ENCODE data around the gene HOXB6.

The HOXB6 gene

DNA sequence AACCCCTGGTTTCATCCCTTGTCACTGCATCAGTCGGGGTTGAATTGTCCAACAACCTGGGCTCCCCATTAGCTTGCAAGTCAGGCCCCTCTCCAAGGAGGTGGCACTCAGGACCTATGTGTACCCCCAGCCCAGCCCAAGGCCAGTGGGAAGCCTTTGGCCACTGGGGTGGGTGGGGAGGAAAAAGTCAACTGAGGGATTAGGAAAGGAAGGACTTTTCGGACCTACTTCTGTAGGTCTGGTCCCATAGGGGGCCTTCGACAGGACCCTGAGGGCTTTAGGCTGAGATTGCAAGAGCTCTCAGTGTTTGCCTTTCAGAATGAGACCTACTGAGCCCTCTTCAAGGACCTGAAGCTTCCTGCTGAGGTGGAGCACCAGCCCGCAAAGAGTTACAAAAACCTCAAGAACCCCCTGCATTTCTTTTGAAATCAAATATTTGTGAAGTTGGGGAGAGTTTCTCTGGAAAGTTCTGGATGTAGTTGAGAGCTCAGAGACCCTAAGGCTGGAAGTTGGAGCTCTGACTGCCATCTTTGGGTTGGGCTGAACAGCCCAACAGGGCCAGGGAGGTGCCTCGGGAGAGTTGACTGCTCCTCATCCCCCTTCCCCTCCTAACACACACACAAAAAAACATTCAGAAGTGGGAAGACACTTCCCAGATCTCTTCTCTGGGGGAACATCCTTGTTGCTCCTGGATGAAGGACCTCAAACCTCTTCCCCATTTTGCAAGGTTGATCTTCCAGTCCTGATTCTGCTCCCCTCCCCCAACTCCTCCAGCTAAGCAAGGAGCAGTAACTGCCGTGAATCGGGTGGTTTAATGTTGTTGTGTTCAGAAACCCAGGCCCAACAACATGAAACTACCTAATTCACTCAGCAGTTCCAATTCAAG, 27.1 kb upstream of the HOXB6 start:
- no peak overlapping the region for H3K4me3 ChIP-seq (ENCODE audit: low read length in 2 of 2)
- H2BK120ac ChIP-seq (ENCODE audit: low read depth, low read length) = no peak overlapping the region
- H3K18ac ChIP-seq (ENCODE audit: low read length) = no peak overlapping the region
- H3K4ac ChIP-seq (ENCODE audit: low read length) = no peak overlapping the region
- no peak overlapping the region for H2AFZ ChIP-seq (ENCODE audit: low read length)
- no peak overlapping the region for H3K14ac ChIP-seq (ENCODE audit: low read length)
- H3K4me2 ChIP-seq (ENCODE audit: insufficient read depth, low read length, poor library complexity, severe bottlenecking) = no peak overlapping the region
- H3K4me1 ChIP-seq (ENCODE audit: control insufficient read depth in 2 of 2, insufficient read depth in 1 of 2, low read depth in 1 of 2, low read length in 2 of 2) = no peaks in the 10 kb centered on the region
- DNase-seq (ENCODE audit: low spot score) = no peak
- H3K23ac ChIP-seq (ENCODE audit: low read depth, low read length, poor library complexity) = no peak overlapping the region
- H2BK15ac ChIP-seq (ENCODE audit: low read length) = no peak overlapping the region
- no CpG with 5 or more reads among the region's 7 CpGs for WGBS, 2 donors (ENCODE audit: extremely low coverage in 2 of 2, insufficient read length in 2 of 2, insufficient replicate concordance in 1 of 2)
- H2AK5ac ChIP-seq (ENCODE audit: low read depth, low read length) = no peak overlapping the region
- H2BK12ac ChIP-seq (ENCODE audit: low read length) = no peak overlapping the region
- H3K79me1 ChIP-seq (ENCODE audit: low read depth, low read length) = no peaks in the 10 kb centered on the region
- no peak overlapping the region for H3K9ac ChIP-seq (ENCODE audit: low read depth, low read length, poor library complexity)
- H2BK5ac ChIP-seq (ENCODE audit: low read length) = no peak overlapping the region
- no peak overlapping the region for H3K27ac ChIP-seq (replicated peaks; ENCODE audit: low read length)
- H3K27me3 ChIP-seq (ENCODE audit: control insufficient read depth in 3 of 3, insufficient read depth in 3 of 3, low read depth in 1 of 3, low read length in 3 of 3) = peaks cover 47 to 100% (median 97%) of the 10 kb centered on the region in 3 experiments
- H3K9me3 ChIP-seq (replicated peaks in 1 of 2; ENCODE audit: control insufficient read depth in 2 of 2, insufficient read depth in 1 of 2, low read depth in 1 of 2, low read length in 2 of 2) = no peaks in the 10 kb centered on the region
- H3K36me3 ChIP-seq (replicated peaks in 1 of 2; ENCODE audit: control insufficient read depth in 2 of 2, insufficient read depth in 2 of 2, low read length in 2 of 2) = no peaks in the 10 kb centered on the region
- no peak overlapping the region for H4K91ac ChIP-seq (ENCODE audit: low read depth, low read length, poor library complexity)
- H4K8ac ChIP-seq (ENCODE audit: low read depth, low read length) = no peak overlapping the region

DNA sequence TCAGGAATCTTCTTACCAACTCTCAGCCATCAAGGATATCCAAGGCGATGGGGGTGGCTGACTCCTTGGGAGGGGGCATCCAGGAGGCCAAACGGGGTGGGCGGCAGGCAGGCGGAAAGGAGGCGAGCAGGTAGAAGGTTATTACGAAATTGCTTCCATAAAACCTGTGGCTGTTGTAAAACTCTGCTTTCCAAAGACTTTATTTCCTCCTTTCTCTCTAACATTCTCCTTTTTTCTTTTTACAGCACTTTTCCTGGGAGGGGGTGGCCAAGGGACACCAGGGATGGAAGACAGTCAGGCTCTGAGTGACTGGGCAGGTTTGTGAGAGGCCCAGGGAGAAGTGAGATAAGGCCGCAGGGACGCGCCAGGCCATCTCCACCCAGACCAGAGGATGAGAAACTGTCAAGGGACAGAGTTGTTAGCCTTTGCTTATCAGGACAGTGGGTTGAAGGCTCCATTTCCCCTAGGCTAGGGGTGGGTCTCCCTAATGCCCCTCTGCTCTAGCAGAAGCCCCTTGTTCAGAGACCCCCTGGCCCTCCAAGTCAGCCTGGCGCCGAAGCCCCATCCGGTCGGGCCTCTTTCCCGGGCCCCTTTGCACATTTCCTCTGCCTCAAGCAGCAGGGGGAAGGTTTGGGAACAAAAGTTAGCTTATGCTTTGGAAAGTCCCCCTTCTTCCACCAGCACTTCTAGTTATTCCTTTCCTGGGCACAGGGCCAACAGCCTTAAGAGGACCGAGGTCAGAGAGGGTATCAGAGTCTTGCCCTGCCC, 26.3 kb upstream of the HOXB6 start:
- no peak overlapping the region for H3K4me2 ChIP-seq (ENCODE audit: insufficient read depth, low read length, poor library complexity, severe bottlenecking)
- no peaks in the 10 kb centered on the region for H3K9me3 ChIP-seq (replicated peaks in 1 of 2; ENCODE audit: control insufficient read depth in 2 of 2, insufficient read depth in 1 of 2, low read depth in 1 of 2, low read length in 2 of 2)
- H3K36me3 ChIP-seq (replicated peaks in 1 of 2; ENCODE audit: control insufficient read depth in 2 of 2, insufficient read depth in 2 of 2, low read length in 2 of 2) = no peaks in the 10 kb centered on the region
- H2BK12ac ChIP-seq (ENCODE audit: low read length) = no peak overlapping the region
- WGBS, 2 donors (ENCODE audit: extremely low coverage in 2 of 2, insufficient read length in 2 of 2, insufficient replicate concordance in 1 of 2) = no CpG with 5 or more reads among the region's 15 CpGs
- no peak overlapping the region for H3K18ac ChIP-seq (ENCODE audit: low read length)
- H4K8ac ChIP-seq (ENCODE audit: low read depth, low read length) = no peak overlapping the region
- no peaks in the 10 kb centered on the region for H3K4me1 ChIP-seq (ENCODE audit: control insufficient read depth in 2 of 2, insufficient read depth in 1 of 2, low read depth in 1 of 2, low read length in 2 of 2)
- no peak for DNase-seq (ENCODE audit: low spot score)
- H3K4me3 ChIP-seq (ENCODE audit: low read length in 2 of 2) = no peak overlapping the region
- no peak overlapping the region for H3K14ac ChIP-seq (ENCODE audit: low read length)
- H3K23ac ChIP-seq (ENCODE audit: low read depth, low read length, poor library complexity) = no peak overlapping the region
- no peak overlapping the region for H2AK5ac ChIP-seq (ENCODE audit: low read depth, low read length)
- no peak overlapping the region for H3K9ac ChIP-seq (ENCODE audit: low read depth, low read length, poor library complexity)
- no peak overlapping the region for H2BK120ac ChIP-seq (ENCODE audit: low read depth, low read length)
- no peak overlapping the region for H4K91ac ChIP-seq (ENCODE audit: low read depth, low read length, poor library complexity)
- no peaks in the 10 kb centered on the region for H3K79me1 ChIP-seq (ENCODE audit: low read depth, low read length)
- no peak overlapping the region for H2BK5ac ChIP-seq (ENCODE audit: low read length)
- no peak overlapping the region for H2AFZ ChIP-seq (ENCODE audit: low read length)
- H2BK15ac ChIP-seq (ENCODE audit: low read length) = no peak overlapping the region
- H3K27ac ChIP-seq (replicated peaks; ENCODE audit: low read length) = no peak overlapping the region
- no peak overlapping the region for H3K4ac ChIP-seq (ENCODE audit: low read length)
- H3K27me3 ChIP-seq (ENCODE audit: control insufficient read depth in 3 of 3, insufficient read depth in 3 of 3, low read depth in 1 of 3, low read length in 3 of 3) = peaks cover 46 to 100% (median 99%) of the 10 kb centered on the region in 3 experiments

GRCh38 chr17:48630009-48630924, 25.5 kb upstream of the HOXB6 start:
- H3K4me2 ChIP-seq (ENCODE audit: insufficient read depth, low read length, poor library complexity, severe bottlenecking) = no peak overlapping the region
- H3K18ac ChIP-seq (ENCODE audit: low read length) = no peak overlapping the region
- no peak overlapping the region for H2BK12ac ChIP-seq (ENCODE audit: low read length)
- H3K9ac ChIP-seq (ENCODE audit: low read depth, low read length, poor library complexity) = no peak overlapping the region
- H2BK120ac ChIP-seq (ENCODE audit: low read depth, low read length) = no peak overlapping the region
- H3K79me1 ChIP-seq (ENCODE audit: low read depth, low read length) = no peaks in the 10 kb centered on the region
- H2AK5ac ChIP-seq (ENCODE audit: low read depth, low read length) = no peak overlapping the region
- H3K4ac ChIP-seq (ENCODE audit: low read length) = no peak overlapping the region
- peaks cover 0 to 4% of the 10 kb centered on the region in 2 donors for H3K4me1 ChIP-seq (ENCODE audit: control insufficient read depth in 2 of 2, insufficient read depth in 1 of 2, low read depth in 1 of 2, low read length in 2 of 2)
- no peaks in the 10 kb centered on the region for H3K36me3 ChIP-seq (replicated peaks in 1 of 2; ENCODE audit: control insufficient read depth in 2 of 2, insufficient read depth in 2 of 2, low read length in 2 of 2)
- no peak overlapping the region for H3K14ac ChIP-seq (ENCODE audit: low read length)
- no peak overlapping the region for H3K27ac ChIP-seq (replicated peaks; ENCODE audit: low read length)
- H3K23ac ChIP-seq (ENCODE audit: low read depth, low read length, poor library complexity) = no peak overlapping the region
- no peak for DNase-seq (ENCODE audit: low spot score)
- H2BK15ac ChIP-seq (ENCODE audit: low read length) = no peak overlapping the region
- H4K8ac ChIP-seq (ENCODE audit: low read depth, low read length) = no peak overlapping the region
- no peak overlapping the region for H2AFZ ChIP-seq (ENCODE audit: low read length)
- H3K9me3 ChIP-seq (replicated peaks in 1 of 2; ENCODE audit: control insufficient read depth in 2 of 2, insufficient read depth in 1 of 2, low read depth in 1 of 2, low read length in 2 of 2) = no peaks in the 10 kb centered on the region
- H4K91ac ChIP-seq (ENCODE audit: low read depth, low read length, poor library complexity) = no peak overlapping the region
- no peak overlapping the region for H3K4me3 ChIP-seq (ENCODE audit: low read length in 2 of 2)
- no CpG with 5 or more reads among the region's 15 CpGs for WGBS, 2 donors (ENCODE audit: extremely low coverage in 2 of 2, insufficient read length in 2 of 2, insufficient replicate concordance in 1 of 2)
- H3K27me3 ChIP-seq (ENCODE audit: control insufficient read depth in 3 of 3, insufficient read depth in 3 of 3, low read depth in 1 of 3, low read length in 3 of 3) = peaks cover 46 to 100% (median 99%) of the 10 kb centered on the region in 3 experiments
- no peak overlapping the region for H2BK5ac ChIP-seq (ENCODE audit: low read length)

Measured in neuronal stem cell (in vitro differentiated cells).